ENCODE results near the gene SHMT2.

Gene SHMT2

DNA sequence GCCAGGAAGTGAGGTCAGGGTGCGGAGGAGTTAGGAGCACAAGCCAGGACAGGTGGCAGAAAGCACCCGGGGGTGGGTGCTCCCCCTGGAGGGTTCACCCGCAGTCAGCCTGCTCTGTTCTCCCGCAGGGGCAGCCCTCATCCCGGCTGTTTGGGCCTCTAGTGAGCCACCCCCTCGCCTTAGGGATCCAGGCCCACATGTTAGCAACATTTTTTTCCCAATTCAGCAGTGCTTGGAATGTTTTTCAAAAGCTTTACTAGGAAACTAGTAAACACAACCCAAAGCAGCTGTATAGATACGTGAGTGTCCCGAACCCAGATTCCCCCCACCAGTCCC, 41.5 kb upstream of the SHMT2 start:
- Histone ChIP-seq H3K27me3 (ENCODE audit: insufficient read depth, low read length) (no peaks in the 10 kb centered on the region), H3K9ac (ENCODE audit: low read depth, low read length) (no peak overlapping the region), H3K36me3 (ENCODE audit: insufficient read depth, low read length) (peaks cover 100% of the 10 kb centered on the region), H3K9me3 (ENCODE audit: insufficient read depth, low read depth, low read length) (no peaks in the 10 kb centered on the region), H3K4me1 (ENCODE audit: insufficient read depth, low read length) (no peaks in the 10 kb centered on the region), H3K4me3 (ENCODE audit: low read length) (no peak overlapping the region), H3K27ac (ENCODE audit: low read depth, low read length) (no peak overlapping the region)
- WGBS, result 95% methylated on average over 8 of the region's 8 CpGs

DNA sequence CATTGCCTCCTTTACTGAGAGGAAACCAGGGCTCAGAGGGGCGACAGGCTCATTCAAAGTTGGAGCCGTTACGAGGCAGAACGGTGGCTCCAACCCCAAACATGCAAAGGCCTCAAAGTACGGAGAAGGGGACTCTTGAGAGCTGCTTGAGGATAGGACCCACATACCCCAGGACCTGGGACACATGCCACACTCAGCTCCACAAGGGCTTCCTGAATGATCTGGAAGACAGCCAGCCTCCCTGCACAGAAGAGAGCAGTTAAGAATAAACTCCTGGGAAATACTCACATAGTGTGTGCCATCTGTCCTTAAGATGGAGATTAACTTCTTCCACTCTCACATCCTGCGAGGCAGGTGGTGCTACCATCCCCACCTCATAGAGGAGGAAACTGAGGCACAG, 39.5 kb upstream of the SHMT2 start:
- H3K4me3 ChIP-seq (ENCODE audit: low read length), result no peak overlapping the region
- no peak overlapping the region for H3K9ac ChIP-seq (ENCODE audit: low read depth, low read length)
- WGBS, result 97% methylated on average over 6 of the region's 6 CpGs
- peaks cover 100% of the 10 kb centered on the region for H3K36me3 ChIP-seq (ENCODE audit: insufficient read depth, low read length)
- H3K27me3 ChIP-seq (ENCODE audit: insufficient read depth, low read length), result no peaks in the 10 kb centered on the region
- H3K9me3 ChIP-seq (ENCODE audit: insufficient read depth, low read depth, low read length), result no peaks in the 10 kb centered on the region
- no peak overlapping the region for H3K27ac ChIP-seq (ENCODE audit: low read depth, low read length)
- no peaks in the 10 kb centered on the region for H3K4me1 ChIP-seq (ENCODE audit: insufficient read depth, low read length)

DNA sequence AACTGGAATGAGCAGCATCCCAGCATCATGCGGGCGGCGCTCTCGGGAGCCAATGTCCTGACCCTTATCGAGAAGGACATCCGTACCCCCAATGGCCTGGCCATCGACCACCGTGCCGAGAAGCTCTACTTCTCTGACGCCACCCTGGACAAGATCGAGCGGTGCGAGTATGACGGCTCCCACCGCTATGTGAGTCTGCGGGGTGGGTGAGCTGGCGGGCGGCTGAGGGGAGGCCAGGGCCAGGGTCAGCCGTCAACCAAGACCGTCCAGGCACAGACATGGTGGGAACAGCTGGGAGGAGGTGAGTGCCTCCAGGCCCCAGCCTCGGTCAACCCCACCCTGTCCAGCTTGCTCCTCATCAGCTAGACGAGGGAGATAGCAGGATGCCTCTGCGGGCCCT, 38.7 kb upstream of the SHMT2 start:
- H3K4me1 ChIP-seq (ENCODE audit: insufficient read depth, low read length), result no peaks in the 10 kb centered on the region
- no peaks in the 10 kb centered on the region for H3K9me3 ChIP-seq (ENCODE audit: insufficient read depth, low read depth, low read length)
- no peak overlapping the region for H3K9ac ChIP-seq (ENCODE audit: low read depth, low read length)
- WGBS, result 95% methylated on average over 23 of the region's 23 CpGs
- H3K27ac ChIP-seq (ENCODE audit: low read depth, low read length), result no peak overlapping the region
- H3K4me3 ChIP-seq (ENCODE audit: low read length), result no peak overlapping the region
- H3K36me3 ChIP-seq (ENCODE audit: insufficient read depth, low read length), result peaks cover 100% of the 10 kb centered on the region
- H3K27me3 ChIP-seq (ENCODE audit: insufficient read depth, low read length), result no peaks in the 10 kb centered on the region

DNA sequence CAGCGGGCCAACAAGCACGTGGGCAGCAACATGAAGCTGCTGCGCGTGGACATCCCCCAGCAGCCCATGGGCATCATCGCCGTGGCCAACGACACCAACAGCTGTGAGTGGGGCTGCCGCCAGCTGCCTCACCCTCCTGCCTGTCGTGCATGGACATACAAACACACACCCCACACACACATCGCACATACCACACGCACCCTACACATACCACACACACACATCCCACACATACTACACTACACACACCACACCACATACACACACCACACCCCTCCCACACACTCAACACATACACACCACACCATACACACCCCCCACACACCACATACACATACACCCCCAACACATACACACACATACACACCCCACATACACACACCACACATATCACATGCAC, 38.1 kb upstream of the SHMT2 start:
- WGBS, result 97% methylated on average over 11 of the region's 11 CpGs
- H3K27me3 ChIP-seq (ENCODE audit: insufficient read depth, low read length), result no peaks in the 10 kb centered on the region
- peaks cover 100% of the 10 kb centered on the region for H3K36me3 ChIP-seq (ENCODE audit: insufficient read depth, low read length)

DNA sequence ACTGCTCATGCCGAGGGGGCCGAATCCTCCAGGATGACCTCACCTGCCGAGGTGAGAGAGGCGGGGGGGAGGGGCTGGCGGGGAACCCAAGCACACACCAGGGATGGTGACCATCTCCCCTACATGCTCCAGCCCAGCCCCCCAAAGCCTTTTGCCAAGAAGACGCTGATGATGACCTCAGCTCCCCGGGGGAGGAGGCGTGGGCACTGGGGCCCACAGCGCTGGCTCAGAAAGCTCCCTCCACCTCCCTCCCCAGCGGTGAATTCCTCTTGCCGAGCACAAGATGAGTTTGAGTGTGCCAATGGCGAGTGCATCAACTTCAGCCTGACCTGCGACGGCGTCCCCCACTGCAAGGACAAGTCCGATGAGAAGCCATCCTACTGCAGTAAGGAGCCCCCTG, 36.6 kb upstream of the SHMT2 start:
- H3K9ac ChIP-seq (ENCODE audit: low read depth, low read length), result no peak overlapping the region; the same call in 1 of the 2 replicates
- no peaks in the 10 kb centered on the region for H3K9me3 ChIP-seq (ENCODE audit: insufficient read depth, low read depth, low read length)
- H3K27me3 ChIP-seq (ENCODE audit: insufficient read depth, low read length), result no peaks in the 10 kb centered on the region
- no peak overlapping the region for H3K27ac ChIP-seq (ENCODE audit: low read depth, low read length)
- no peak overlapping the region for H3K4me3 ChIP-seq (ENCODE audit: low read length)
- no peaks in the 10 kb centered on the region for H3K4me1 ChIP-seq (ENCODE audit: insufficient read depth, low read length)
- WGBS, result 94% methylated on average over 16 of the region's 16 CpGs
- peaks cover 100% of the 10 kb centered on the region for H3K36me3 ChIP-seq (ENCODE audit: insufficient read depth, low read length)

More for the DNA sequence above, 38.1 kb upstream of the SHMT2 start:
- no peak overlapping the region for H3K27ac ChIP-seq (ENCODE audit: low read depth, low read length)
- H3K9me3 ChIP-seq (ENCODE audit: insufficient read depth, low read depth, low read length), result no peaks in the 10 kb centered on the region
- no peak overlapping the region for H3K9ac ChIP-seq (ENCODE audit: low read depth, low read length)
- no peak overlapping the region for H3K4me3 ChIP-seq (ENCODE audit: low read length)
- H3K4me1 ChIP-seq (ENCODE audit: insufficient read depth, low read length), result no peaks in the 10 kb centered on the region

DNA sequence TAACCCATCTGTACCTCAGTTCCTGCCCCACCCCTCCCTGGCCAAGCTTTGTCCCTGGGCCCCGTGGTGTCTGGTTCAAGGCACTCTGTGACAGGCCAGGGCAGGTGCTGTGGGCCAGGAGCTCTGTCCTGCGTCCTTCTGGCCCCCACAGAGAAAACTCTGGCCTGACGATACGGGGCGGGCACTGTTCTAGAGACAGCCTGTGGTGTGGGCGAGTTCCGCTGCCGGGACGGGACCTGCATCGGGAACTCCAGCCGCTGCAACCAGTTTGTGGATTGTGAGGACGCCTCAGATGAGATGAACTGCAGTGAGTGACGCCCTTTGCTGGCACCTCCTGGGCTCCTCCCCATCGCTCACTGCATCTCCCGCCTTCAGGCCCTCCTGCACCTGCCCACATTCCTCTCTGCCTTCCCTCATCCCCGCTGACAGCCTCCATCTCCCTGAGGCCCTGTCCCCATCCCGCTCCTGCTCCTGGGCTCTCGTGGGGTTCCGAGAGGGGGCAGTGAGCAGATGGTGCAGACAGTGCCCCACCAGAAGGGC, 35.7 kb upstream of the SHMT2 start:
- no peaks in the 10 kb centered on the region for H3K4me1 ChIP-seq (ENCODE audit: insufficient read depth, low read length)
- peaks cover 100% of the 10 kb centered on the region for H3K36me3 ChIP-seq (ENCODE audit: insufficient read depth, low read length)
- H3K4me3 ChIP-seq (ENCODE audit: low read length), result no peak overlapping the region
- no peak overlapping the region for H3K9ac ChIP-seq (ENCODE audit: low read depth, low read length)
- H3K27ac ChIP-seq (ENCODE audit: low read depth, low read length), result no peak overlapping the region
- 87% methylated on average over 19 of the region's 19 CpGs for WGBS
- no peaks in the 10 kb centered on the region for H3K9me3 ChIP-seq (ENCODE audit: insufficient read depth, low read depth, low read length)
- no peaks in the 10 kb centered on the region for H3K27me3 ChIP-seq (ENCODE audit: insufficient read depth, low read length)

DNA sequence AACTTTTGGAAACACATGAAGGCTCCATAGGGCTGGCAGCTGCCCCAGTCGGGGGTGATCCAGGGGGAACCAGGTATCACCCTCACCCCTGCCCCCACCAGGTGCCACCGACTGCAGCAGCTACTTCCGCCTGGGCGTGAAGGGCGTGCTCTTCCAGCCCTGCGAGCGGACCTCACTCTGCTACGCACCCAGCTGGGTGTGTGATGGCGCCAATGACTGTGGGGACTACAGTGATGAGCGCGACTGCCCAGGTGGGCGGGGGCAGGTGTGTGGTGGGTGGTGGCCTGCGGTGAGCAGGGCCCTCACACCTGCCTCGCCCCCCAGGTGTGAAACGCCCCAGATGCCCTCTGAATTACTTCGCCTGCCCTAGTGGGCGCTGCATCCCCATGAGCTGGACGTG, 35.3 kb upstream of the SHMT2 start:
- Histone ChIP-seq H3K4me3 (ENCODE audit: low read length) (no peak overlapping the region), H3K36me3 (ENCODE audit: insufficient read depth, low read length) (peaks cover 100% of the 10 kb centered on the region), H3K4me1 (ENCODE audit: insufficient read depth, low read length) (no peaks in the 10 kb centered on the region), H3K27me3 (ENCODE audit: insufficient read depth, low read length) (no peaks in the 10 kb centered on the region), H3K27ac (ENCODE audit: low read depth, low read length) (no peak overlapping the region), H3K9ac (ENCODE audit: low read depth, low read length) (no peak overlapping the region), H3K9me3 (ENCODE audit: insufficient read depth, low read depth, low read length) (no peaks in the 10 kb centered on the region)
- 95% methylated on average over 18 of the region's 18 CpGs for WGBS

DNA sequence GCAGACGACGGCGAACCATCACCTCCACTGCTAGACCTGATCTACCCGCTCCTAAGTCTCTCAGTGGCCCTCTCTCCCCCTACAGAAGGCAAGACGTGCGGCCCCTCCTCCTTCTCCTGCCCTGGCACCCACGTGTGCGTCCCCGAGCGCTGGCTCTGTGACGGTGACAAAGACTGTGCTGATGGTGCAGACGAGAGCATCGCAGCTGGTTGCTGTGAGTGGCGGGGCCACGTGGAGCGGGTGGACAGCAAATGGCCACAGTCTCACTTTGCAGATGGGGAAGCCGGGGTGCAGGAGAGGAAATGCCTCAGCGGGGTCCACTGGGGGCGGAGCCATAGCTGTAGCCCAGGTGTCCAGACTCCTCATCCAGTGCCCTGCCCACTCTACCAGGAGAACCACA, 34.3 kb upstream of the SHMT2 start:
- H3K9me3 ChIP-seq (ENCODE audit: insufficient read depth, low read depth, low read length), result no peaks in the 10 kb centered on the region
- no peak overlapping the region for H3K4me3 ChIP-seq (ENCODE audit: low read length)
- H3K4me1 ChIP-seq (ENCODE audit: insufficient read depth, low read length), result no peaks in the 10 kb centered on the region
- WGBS, result 96% methylated on average over 19 of the region's 19 CpGs
- H3K36me3 ChIP-seq (ENCODE audit: insufficient read depth, low read length), result peaks cover 100% of the 10 kb centered on the region
- no peak overlapping the region for H3K27ac ChIP-seq (ENCODE audit: low read depth, low read length)
- H3K27me3 ChIP-seq (ENCODE audit: insufficient read depth, low read length), result no peaks in the 10 kb centered on the region
- H3K9ac ChIP-seq (ENCODE audit: low read depth, low read length), result no peak overlapping the region

DNA sequence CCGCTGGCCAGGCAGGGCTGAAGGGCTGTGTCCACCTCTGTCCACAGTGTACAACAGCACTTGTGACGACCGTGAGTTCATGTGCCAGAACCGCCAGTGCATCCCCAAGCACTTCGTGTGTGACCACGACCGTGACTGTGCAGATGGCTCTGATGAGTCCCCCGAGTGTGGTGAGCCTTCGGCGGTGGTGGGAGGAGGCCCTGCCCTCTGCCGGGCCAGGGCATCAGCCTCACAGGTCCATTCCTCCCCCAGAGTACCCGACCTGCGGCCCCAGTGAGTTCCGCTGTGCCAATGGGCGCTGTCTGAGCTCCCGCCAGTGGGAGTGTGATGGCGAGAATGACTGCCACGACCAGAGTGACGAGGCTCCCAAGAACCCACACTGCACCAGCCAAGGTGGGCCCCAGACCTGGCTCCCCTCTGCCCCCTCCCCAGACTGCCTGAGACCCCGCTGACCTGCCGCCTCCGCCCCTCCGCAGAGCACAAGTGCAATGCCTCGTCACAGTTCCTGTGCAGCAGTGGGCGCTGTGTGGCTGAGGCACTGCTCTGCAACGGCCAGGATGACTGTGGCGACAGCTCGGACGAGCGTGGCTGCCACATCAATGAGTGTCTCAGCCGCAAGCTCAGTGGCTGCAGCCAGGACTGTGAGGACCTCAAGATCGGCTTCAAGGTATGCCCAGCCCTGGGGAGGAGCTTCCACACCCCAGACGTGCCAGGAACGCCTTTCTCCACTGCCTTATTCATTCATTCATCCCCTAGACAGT, 33.7 kb upstream of the SHMT2 start:
- Histone ChIP-seq H3K27me3 (ENCODE audit: insufficient read depth, low read length) (no peaks in the 10 kb centered on the region), H3K9ac (ENCODE audit: low read depth, low read length) (no peak overlapping the region), H3K36me3 (ENCODE audit: insufficient read depth, low read length) (peaks cover 98% of the 10 kb centered on the region), H3K4me3 (ENCODE audit: low read length) (no peak overlapping the region), H3K27ac (ENCODE audit: low read depth, low read length) (no peak overlapping the region), H3K4me1 (ENCODE audit: insufficient read depth, low read length) (no peaks in the 10 kb centered on the region), H3K9me3 (ENCODE audit: insufficient read depth, low read depth, low read length) (no peaks in the 10 kb centered on the region)
- WGBS, result 94% methylated on average over 34 of the region's 34 CpGs

DNA sequence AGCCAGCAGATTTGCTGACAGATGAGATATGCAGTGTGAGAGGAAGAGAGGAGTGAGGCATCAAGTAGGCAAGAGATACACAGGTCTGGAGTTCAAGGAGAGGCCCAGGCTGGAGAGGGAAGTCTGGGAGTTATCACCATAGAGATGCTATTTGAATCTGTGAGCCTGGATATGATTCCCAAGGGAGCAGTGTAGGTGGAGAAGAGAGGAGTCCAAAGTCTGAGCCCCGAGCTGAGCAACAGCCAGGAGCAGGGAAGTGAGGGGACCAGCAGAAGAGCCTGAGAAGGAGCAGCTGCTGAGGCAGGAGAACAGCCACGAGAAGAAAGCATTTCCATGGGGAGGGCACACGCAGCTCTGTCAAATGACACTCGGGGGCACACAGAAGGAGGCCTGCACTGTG, 33.1 kb upstream of the SHMT2 start:
- WGBS, result 96% methylated on average over 4 of the region's 4 CpGs
- Histone ChIP-seq H3K4me3 (ENCODE audit: low read length) (no peak overlapping the region), H3K27me3 (ENCODE audit: insufficient read depth, low read length) (no peaks in the 10 kb centered on the region)

DNA sequence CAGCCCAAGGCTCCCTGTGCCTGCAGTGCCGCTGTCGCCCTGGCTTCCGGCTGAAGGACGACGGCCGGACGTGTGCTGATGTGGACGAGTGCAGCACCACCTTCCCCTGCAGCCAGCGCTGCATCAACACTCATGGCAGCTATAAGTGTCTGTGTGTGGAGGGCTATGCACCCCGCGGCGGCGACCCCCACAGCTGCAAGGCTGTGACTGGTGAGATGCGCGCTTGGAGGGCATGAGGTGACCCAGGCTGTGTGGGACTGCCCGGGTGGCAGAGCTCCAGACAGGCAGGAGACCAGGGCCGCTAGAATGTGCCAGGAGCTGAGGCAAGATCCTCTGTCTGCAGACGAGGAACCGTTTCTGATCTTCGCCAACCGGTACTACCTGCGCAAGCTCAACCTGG, 32.6 kb upstream of the SHMT2 start:
- no peaks in the 10 kb centered on the region for H3K4me1 ChIP-seq (ENCODE audit: insufficient read depth, low read length)
- no peaks in the 10 kb centered on the region for H3K27me3 ChIP-seq (ENCODE audit: insufficient read depth, low read length)
- 97% methylated on average over 22 of the region's 22 CpGs for WGBS
- H3K4me3 ChIP-seq (ENCODE audit: low read length), result no peak overlapping the region
- H3K9ac ChIP-seq (ENCODE audit: low read depth, low read length), result no peak overlapping the region
- H3K9me3 ChIP-seq (ENCODE audit: insufficient read depth, low read depth, low read length), result no peaks in the 10 kb centered on the region
- no peak overlapping the region for H3K27ac ChIP-seq (ENCODE audit: low read depth, low read length)
- H3K36me3 ChIP-seq (ENCODE audit: insufficient read depth, low read length), result peaks cover 98% of the 10 kb centered on the region

More for the DNA sequence above, 33.1 kb upstream of the SHMT2 start:
- Histone ChIP-seq H3K4me1 (ENCODE audit: insufficient read depth, low read length) (no peaks in the 10 kb centered on the region), H3K36me3 (ENCODE audit: insufficient read depth, low read length) (peaks cover 98% of the 10 kb centered on the region), H3K9me3 (ENCODE audit: insufficient read depth, low read depth, low read length) (no peaks in the 10 kb centered on the region), H3K9ac (ENCODE audit: low read depth, low read length) (no peak overlapping the region), H3K27ac (ENCODE audit: low read depth, low read length) (no peak overlapping the region)

DNA sequence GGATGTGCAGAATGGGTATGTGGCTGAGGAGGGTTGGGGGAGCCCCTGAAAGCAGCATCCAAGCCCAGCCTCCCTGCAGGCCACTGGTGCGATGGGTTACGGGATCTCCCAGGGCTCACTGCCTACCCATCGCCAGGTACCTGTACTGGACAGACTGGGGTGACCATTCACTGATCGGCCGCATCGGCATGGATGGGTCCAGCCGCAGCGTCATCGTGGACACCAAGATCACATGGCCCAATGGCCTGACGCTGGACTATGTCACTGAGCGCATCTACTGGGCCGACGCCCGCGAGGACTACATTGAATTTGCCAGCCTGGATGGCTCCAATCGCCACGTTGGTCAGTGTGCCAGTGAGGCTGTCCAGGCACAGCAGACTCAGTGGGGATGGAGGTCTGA, 31.2 kb upstream of the SHMT2 start:
- Histone ChIP-seq H3K9ac (ENCODE audit: low read depth, low read length) (no peak overlapping the region), H3K4me3 (ENCODE audit: low read length) (no peak overlapping the region), H3K27me3 (ENCODE audit: insufficient read depth, low read length) (no peaks in the 10 kb centered on the region), H3K27ac (ENCODE audit: low read depth, low read length) (no peak overlapping the region), H3K9me3 (ENCODE audit: insufficient read depth, low read depth, low read length) (no peaks in the 10 kb centered on the region), H3K36me3 (ENCODE audit: insufficient read depth, low read length) (peaks cover 98% of the 10 kb centered on the region), H3K4me1 (ENCODE audit: insufficient read depth, low read length) (no peaks in the 10 kb centered on the region)
- WGBS, result 96% methylated on average over 17 of the region's 17 CpGs

Data from HUES64 (cell line).